IMR-90 (cell line): ENCODE data around the gene TBC1D8. TPM values are rescaled to one million over a fixed set of nuclear protein-coding genes. Genes with fewer than 3 reads are reported as not detected.

ENCODE experiments used
- ATAC-seq: fragments of 200-7000 bp; cut with Tn5 transposase; 2 replicates; pipeline ENCODE4 v1.9.1; 2020; ENCODE audit warnings: low read depth, mild to moderate bottlenecking, moderate library complexity
- BruUV-seq: library from RNA; stranded (reverse); fragments of 400-500 nt; replicated peaks from 2 replicates; lab custom pipeline; 2021; lab: Mats Ljungman, UMichigan
- CTCF ChIA-PET: fragments of 300-600 bp; formaldehyde crosslinking; extraction: SDS; loops from one replicate; lab custom pipeline; 2021; ENCODE audit warnings: antibody characterized with exemption; lab: Yijun Ruan, JAX
- POLR2A ChIA-PET: fragments of 300-600 bp; sonication (Branson Sonifier 250); formaldehyde crosslinking; loops from one replicate; lab custom pipeline; 2022; ENCODE audit warnings: antibody characterized with exemption; ENCODE audit not compliant: unreplicated experiment; lab: Charles Lee
- DNase-seq: peaks from one replicate; pipeline ENCODE4 v3.0.0; 2013
- H2AFZ ChIP-seq: replicated peaks from 2 replicates; pipeline ENCODE3; 2013; ENCODE audit warnings: low read length, mild to moderate bottlenecking; ENCODE audit not compliant: poor library complexity
- H2AK5ac ChIP-seq: 2 replicates; pipeline ENCODE4 v1.6.1; 2013; ENCODE audit warnings: low read depth, low read length, inconsistent platforms
- H2AK9ac ChIP-seq: replicated peaks from 2 replicates; pipeline ENCODE3; 2013; ENCODE audit warnings: mild to moderate bottlenecking, low read depth, low read length, moderate library complexity; ENCODE audit not compliant: poor library complexity
- H2BK120ac ChIP-seq: 2 replicates; pipeline ENCODE4 v1.6.1; 2013; ENCODE audit warnings: low read depth, low read length, inconsistent platforms
- H2BK15ac ChIP-seq: 3 replicates; pipeline ENCODE4 v1.6.1; 2013; ENCODE audit warnings: low read depth, low read length, inconsistent platforms
- H2BK20ac ChIP-seq: 2 replicates; pipeline ENCODE4 v1.6.1; 2013; ENCODE audit warnings: low read depth, mild to moderate bottlenecking, inconsistent platforms, low read length, moderate library complexity
- H2BK5ac ChIP-seq: 2 replicates; pipeline ENCODE4 v1.6.1; 2013; ENCODE audit warnings: mild to moderate bottlenecking, low read depth, low read length, inconsistent platforms; ENCODE audit not compliant: poor library complexity, severe bottlenecking
- H3K14ac ChIP-seq: replicated peaks from 2 replicates; pipeline ENCODE4 v1.6.1; 2013; ENCODE audit warnings: low read depth, low read length, inconsistent platforms
- H3K18ac ChIP-seq: 2 replicates; pipeline ENCODE4 v1.6.1; 2013; ENCODE audit warnings: low read depth, low read length, control low read depth
- H3K23ac ChIP-seq: 2 replicates; pipeline ENCODE4 v1.6.1; 2013; ENCODE audit warnings: low read depth, low read length, inconsistent platforms
- H3K27ac ChIP-seq: 2 replicates; pipeline ENCODE4 v1.5.1; 2013; ENCODE audit warnings: mild to moderate bottlenecking, control low read depth, low read length; ENCODE audit not compliant: insufficient read depth
- H3K27me3 ChIP-seq: 2 replicates; pipeline ENCODE4 v1.6.1; 2013; ENCODE audit warnings: low read length; ENCODE audit not compliant: control insufficient read depth, insufficient read depth
- H3K36me3 ChIP-seq: 2 replicates; pipeline ENCODE4 v1.6.1; 2013; ENCODE audit warnings: low read length, mixed read lengths; ENCODE audit not compliant: control insufficient read depth, insufficient read depth
- H3K4ac ChIP-seq: 2 replicates; pipeline ENCODE4 v1.6.1; 2013; ENCODE audit warnings: low read depth, low read length, inconsistent platforms
- H3K4me1 ChIP-seq: 2 replicates; pipeline ENCODE4 v1.6.1; 2013; ENCODE audit warnings: low read length, mixed read lengths; ENCODE audit not compliant: control insufficient read depth, insufficient read depth
- H3K4me2 ChIP-seq: 2 replicates; pipeline ENCODE4 v1.6.1; 2013; ENCODE audit warnings: low read depth, mild to moderate bottlenecking, control low read depth, low read length, moderate library complexity
- H3K4me3 ChIP-seq: 2 replicates; pipeline ENCODE4 v1.5.1; 2013; ENCODE audit warnings: low read depth, mild to moderate bottlenecking, control low read depth, low read length, moderate library complexity; ENCODE audit not compliant: insufficient read depth
- H3K56ac ChIP-seq: 2 replicates; pipeline ENCODE4 v1.6.1; 2013; ENCODE audit warnings: low read length, inconsistent platforms; ENCODE audit not compliant: insufficient read depth; ENCODE audit errors: extremely low read depth
- H3K79me1 ChIP-seq, 2 experiments: 2 replicates each; pipeline ENCODE4 v1.6.1; 2013; ENCODE audit warnings: low read length in 2 of 2, inconsistent platforms in 1 of 2, low read depth in 1 of 2
- H3K9ac ChIP-seq: 2 replicates; pipeline ENCODE4 v1.6.1; 2013; ENCODE audit warnings: low read depth, low read length, control low read depth
- H3K9me1 ChIP-seq: 2 replicates; pipeline ENCODE4 v1.6.1; 2013; ENCODE audit warnings: low read length, inconsistent platforms; ENCODE audit not compliant: insufficient read depth
- H3K9me3 ChIP-seq: 2 replicates; pipeline ENCODE4 v1.6.1; 2013; ENCODE audit warnings: low read length; ENCODE audit not compliant: control insufficient read depth, insufficient read depth
- H4K20me1 ChIP-seq: 2 replicates; pipeline ENCODE4 v1.6.1; 2013; ENCODE audit warnings: low read length, inconsistent platforms; ENCODE audit not compliant: insufficient read depth
- H4K5ac ChIP-seq: 2 replicates; pipeline ENCODE4 v1.6.1; 2013; ENCODE audit warnings: mild to moderate bottlenecking, low read depth, low read length, control low read depth
- H4K8ac ChIP-seq, 2 experiments: 2 replicates each; pipeline ENCODE4 v1.6.1; 2013; ENCODE audit warnings: low read depth in 2 of 2, low read length in 2 of 2, control low read depth in 1 of 2, inconsistent platforms in 1 of 2
- H4K91ac ChIP-seq: 2 replicates; pipeline ENCODE4 v1.6.1; 2013; ENCODE audit warnings: low read depth, low read length, inconsistent platforms; ENCODE audit not compliant: insufficient read depth
- CEBPB ChIP-seq: IDR thresholded peaks from 2 replicates; pipeline ENCODE4 v1.6.1; 2012; ENCODE audit warnings: low read depth, low read length, improper control_type of control experiment
- CHD1 ChIP-seq: IDR thresholded peaks from 2 replicates; pipeline ENCODE4 v1.6.1; 2012; ENCODE audit warnings: low read depth, low read length, improper control_type of control experiment
- MAFK ChIP-seq: IDR thresholded peaks from 2 replicates; pipeline ENCODE4 v1.6.1; 2012; ENCODE audit warnings: low read depth, low read length, improper control_type of control experiment
- POLR2A ChIP-seq: IDR thresholded peaks from 2 replicates; pipeline ENCODE4 v1.6.1; 2012; ENCODE audit warnings: mild to moderate bottlenecking, low read depth, low read length
- RAD21 ChIP-seq: IDR thresholded peaks from 2 replicates; pipeline ENCODE4 v1.6.1; 2012; ENCODE audit warnings: low read length, improper control_type of control experiment
- RFX5 ChIP-seq: IDR thresholded peaks from 2 replicates; pipeline ENCODE4 v1.8.0; 2012; ENCODE audit warnings: low read depth, mild to moderate bottlenecking, low read length, moderate library complexity
- SMC3 ChIP-seq: fragments of 150-350 bp; IDR thresholded peaks from 2 replicates; pipeline ENCODE4 v1.6.1; 2016; ENCODE audit warnings: low read depth, mild to moderate bottlenecking, antibody characterized with exemption, low read length, moderate library complexity
- USF2 ChIP-seq: fragments of 150-350 bp; IDR thresholded peaks from 2 replicates; pipeline ENCODE4 v1.6.1; 2017; ENCODE audit warnings: mild to moderate bottlenecking, antibody characterized with exemption, low read length, low read depth
- WGBS, 2 experiments: methylation state at CpG; one replicate each; pipeline versions ENCODE4 v1.1.5 to v1.1.7; 2013; ENCODE audit warnings: missing lambda C conversion rate in 2 of 2; ENCODE audit not compliant: insufficient read length in 1 of 2; ENCODE audit errors: extremely low coverage in 2 of 2; 5-methylcytosine and 5-hydroxymethylcytosine counted together
- dilution Hi-C: fragments of 300-500 bp; cut with HindIII; formaldehyde crosslinking; loops from one replicate; pipeline ENCODE4 v1.14.3; 2018; ENCODE audit warnings: low sequenced_read_pairs; ENCODE audit not compliant: unreplicated experiment
- in situ Hi-C: fragments of 300-500 bp; cut with MboI; formaldehyde crosslinking; loops from 3 replicates; pipeline ENCODE4 v1.14.3; 2019; ENCODE audit warnings: low sequenced_read_pairs, inconsistent platforms, mixed read lengths
- intact Hi-C: fragments of 100-400 bp; cut with micrococcal nuclease; formaldehyde crosslinking; loops from 2 replicates; pipeline ENCODE4 v1.10.0; 2022
- polyA plus RNA-seq, 3 experiments: library from polyadenylated mRNA; depleted of rRNA; stranded (reverse); fragments of >200 nt; gene quantifications; 2 replicates each; pipeline ENCODE4 v1.2.3, GENCODE V29; 2012; ENCODE audit warnings: low replicate concordance in 1 of 3
- total RNA-seq: library from RNA; depleted of rRNA; stranded (reverse); fragments of >200 nt; gene quantifications from 2 replicates; pipeline ENCODE4 v1.2.3, GENCODE V29; 2012
- TF ChIP-seq, protein P1 (sequence below): conservative IDR thresholded peaks from 2 replicates; pipeline ENCODE4 v1.5.1; 2012; ENCODE audit warnings: mild to moderate bottlenecking, low read depth, low read length, improper control_type of control experiment

TBC1D8 gene
- total and polyA plus RNA-seq, 2 of the 4 experiments (the other 2 are of a cell fraction) = 1.3 to 1.5 TPM

DNA sequence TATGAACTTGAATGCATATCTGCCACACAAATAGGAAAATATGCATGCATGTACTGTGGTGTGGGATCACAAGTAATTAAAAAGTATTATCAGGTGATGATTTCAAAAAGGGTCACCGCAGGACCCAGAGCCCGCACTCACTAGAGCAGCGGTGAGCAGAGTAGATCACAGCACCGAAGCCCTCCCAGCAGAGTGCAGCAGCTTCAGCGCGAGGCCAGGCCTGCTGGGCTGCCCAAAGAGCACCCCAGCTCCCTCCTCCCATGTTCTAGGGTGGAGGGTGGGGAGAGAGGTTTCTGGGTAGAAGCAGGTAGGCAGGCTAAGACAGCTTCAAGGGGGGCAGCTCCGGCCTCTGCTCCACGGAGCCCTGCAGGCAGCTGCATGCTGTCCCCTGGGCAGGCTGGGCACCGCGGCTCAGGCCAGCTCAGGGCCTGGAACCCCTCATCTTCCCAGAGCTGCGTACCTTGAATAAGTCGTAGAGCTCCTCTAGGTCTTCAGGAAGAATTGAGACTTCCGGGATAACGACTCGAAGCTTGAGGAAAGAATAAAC lies 124.2 kb downstream of the TBC1D8 start:
- no peak overlapping the region for H2AK5ac ChIP-seq
- H3K4ac ChIP-seq = no peak overlapping the region
- H4K5ac ChIP-seq = no peak overlapping the region
- no peak overlapping the region for H3K23ac ChIP-seq
- 0 out of 4 replicates have a peak, but pooled peaks cover 0 to under 1% of the 10 kb centered on the region in 2 experiments for H3K79me1 ChIP-seq
- CTCF ChIA-PET = interaction anchor here (0.6 to 1.4 kb wide), 3 partner anchors 9 to 179 kb away, joined by 3 to 5 read pairs (median 4); no protein-coding TSS in a partner anchor
- H3K14ac ChIP-seq = no peak overlapping the region
- H3K27me3 ChIP-seq = no peaks in the 10 kb centered on the region
- 85% methylated on average over 8 of the region's 15 CpGs; no CpG with 5 or more reads in 1 of the 2 experiments for WGBS, 2 experiments
- no peak overlapping the region for H4K8ac ChIP-seq
- no peak overlapping the region for H3K18ac ChIP-seq
- intact Hi-C loops (no loop called here), in situ Hi-C loops (no loop called here), dilution Hi-C loops (no loop called here)
- no peak overlapping the region for H2AK9ac ChIP-seq
- H3K9me1 ChIP-seq = peaks cover 10% of the 10 kb centered on the region; the same call in 1 of the 2 replicates
- POLR2A ChIA-PET = no interaction called here
- H2BK15ac ChIP-seq = no peak overlapping the region
- no peaks in the 10 kb centered on the region for H3K4me1 ChIP-seq
- H2AFZ ChIP-seq = no peak overlapping the region
- H2BK120ac ChIP-seq = no peak overlapping the region
- H3K4me3 ChIP-seq = no peak overlapping the region
- DNase-seq (no peak), ATAC-seq (no peak)
- BruUV-seq = no TSS peak
- no peak overlapping the region for H3K27ac ChIP-seq
- TF ChIP-seq RAD21 (no peak), CHD1 (no peak), SMC3 (no peak), RFX5 (no peak), MAFK (no peak), CEBPB (no peak), USF2 (no peak), POLR2A (no peak)
- TF ChIP-seq, protein P1, sequence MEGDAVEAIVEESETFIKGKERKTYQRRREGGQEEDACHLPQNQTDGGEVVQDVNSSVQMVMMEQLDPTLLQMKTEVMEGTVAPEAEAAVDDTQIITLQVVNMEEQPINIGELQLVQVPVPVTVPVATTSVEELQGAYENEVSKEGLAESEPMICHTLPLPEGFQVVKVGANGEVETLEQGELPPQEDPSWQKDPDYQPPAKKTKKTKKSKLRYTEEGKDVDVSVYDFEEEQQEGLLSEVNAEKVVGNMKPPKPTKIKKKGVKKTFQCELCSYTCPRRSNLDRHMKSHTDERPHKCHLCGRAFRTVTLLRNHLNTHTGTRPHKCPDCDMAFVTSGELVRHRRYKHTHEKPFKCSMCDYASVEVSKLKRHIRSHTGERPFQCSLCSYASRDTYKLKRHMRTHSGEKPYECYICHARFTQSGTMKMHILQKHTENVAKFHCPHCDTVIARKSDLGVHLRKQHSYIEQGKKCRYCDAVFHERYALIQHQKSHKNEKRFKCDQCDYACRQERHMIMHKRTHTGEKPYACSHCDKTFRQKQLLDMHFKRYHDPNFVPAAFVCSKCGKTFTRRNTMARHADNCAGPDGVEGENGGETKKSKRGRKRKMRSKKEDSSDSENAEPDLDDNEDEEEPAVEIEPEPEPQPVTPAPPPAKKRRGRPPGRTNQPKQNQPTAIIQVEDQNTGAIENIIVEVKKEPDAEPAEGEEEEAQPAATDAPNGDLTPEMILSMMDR = no peak
- H3K9me3 ChIP-seq = no peaks in the 10 kb centered on the region
- no peak overlapping the region for H3K9ac ChIP-seq
- H3K56ac ChIP-seq = no peak overlapping the region
- no peak overlapping the region for H2BK5ac ChIP-seq
- no peak overlapping the region for H4K91ac ChIP-seq
- H2BK20ac ChIP-seq = no peak overlapping the region
- H3K36me3 ChIP-seq = peaks cover 6% of the 10 kb centered on the region; the same call in 1 of the 2 replicates
- H3K4me2 ChIP-seq = no peak overlapping the region
- no peaks in the 10 kb centered on the region for H4K20me1 ChIP-seq
